Tongue (tissue), 2 donors: ENCODE results near the gene THBS1. TPM values are rescaled to one million over a fixed set of nuclear protein-coding genes. Genes with fewer than 3 reads are reported as not detected.

Experiments used
- DNase-seq: peaks from one replicate; pipeline ENCODE4 v3.0.0-alpha.2; 2015
- total RNA-seq: library from RNA; depleted of rRNA; stranded (reverse); fragments of >200 nt; gene quantifications from one replicate; pipeline ENCODE4 v1.2.3, GENCODE V29; 2014

Gene THBS1
- total RNA-seq, 1 donor from 2014 or later, result 184 TPM

DNA sequence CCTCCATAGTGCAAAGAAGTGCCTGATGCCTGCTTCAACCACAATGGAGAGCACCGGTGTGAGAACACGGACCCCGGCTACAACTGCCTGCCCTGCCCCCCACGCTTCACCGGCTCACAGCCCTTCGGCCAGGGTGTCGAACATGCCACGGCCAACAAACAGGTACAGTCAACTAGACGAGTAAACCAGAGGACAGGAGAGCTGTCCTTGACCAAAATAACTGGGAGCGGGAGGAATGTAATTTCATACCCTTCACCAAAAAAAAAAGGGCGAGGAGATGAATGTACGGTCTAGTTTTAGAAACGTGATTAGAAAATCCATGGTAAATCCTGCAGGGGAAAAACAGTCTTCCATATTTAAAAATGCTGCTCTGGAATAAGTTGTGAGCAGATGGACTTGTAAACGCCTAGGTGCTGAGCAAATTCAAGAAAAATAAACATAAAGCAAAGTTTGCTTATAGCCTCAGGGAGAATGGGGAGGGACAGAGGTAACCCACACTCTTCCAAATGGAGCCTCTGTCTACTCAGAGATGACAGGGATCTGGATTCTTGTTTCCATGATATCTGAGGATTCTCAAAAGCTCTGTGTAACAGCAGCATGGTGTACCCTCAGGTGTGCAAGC lies 8.4 kb downstream of the THBS1 start:
- no peak for DNase-seq

DNA sequence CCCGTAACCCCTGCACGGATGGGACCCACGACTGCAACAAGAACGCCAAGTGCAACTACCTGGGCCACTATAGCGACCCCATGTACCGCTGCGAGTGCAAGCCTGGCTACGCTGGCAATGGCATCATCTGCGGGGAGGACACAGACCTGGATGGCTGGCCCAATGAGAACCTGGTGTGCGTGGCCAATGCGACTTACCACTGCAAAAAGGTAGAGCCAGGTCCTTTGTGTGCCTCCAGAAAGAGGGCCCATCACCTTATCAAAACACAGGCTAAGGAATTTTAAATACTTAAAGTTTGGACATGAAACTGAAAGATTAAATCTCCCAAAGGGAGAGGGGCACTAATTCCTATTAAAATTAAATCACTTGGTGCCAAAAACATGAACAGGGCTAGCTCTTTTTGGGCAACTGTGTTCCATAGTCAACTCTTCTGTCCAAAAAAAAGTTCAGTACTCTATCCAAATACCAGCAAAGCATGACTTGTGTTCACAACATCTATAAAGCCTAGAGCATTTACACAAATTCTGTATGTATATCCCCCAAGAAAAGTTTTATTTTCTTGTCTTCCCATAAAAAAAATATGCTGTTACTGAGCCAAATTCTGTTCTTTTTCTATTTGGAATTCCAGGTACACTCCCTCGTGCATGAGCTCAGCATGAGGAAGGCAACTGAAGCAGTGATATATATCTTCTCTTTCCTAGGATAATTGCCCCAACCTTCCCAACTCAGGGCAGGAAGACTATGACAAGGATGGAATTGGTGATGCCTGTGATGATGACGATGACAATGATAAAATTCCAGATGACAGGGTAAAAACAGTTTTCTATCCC lies 9.2 kb downstream of the THBS1 start:
- no peak for DNase-seq

DNA sequence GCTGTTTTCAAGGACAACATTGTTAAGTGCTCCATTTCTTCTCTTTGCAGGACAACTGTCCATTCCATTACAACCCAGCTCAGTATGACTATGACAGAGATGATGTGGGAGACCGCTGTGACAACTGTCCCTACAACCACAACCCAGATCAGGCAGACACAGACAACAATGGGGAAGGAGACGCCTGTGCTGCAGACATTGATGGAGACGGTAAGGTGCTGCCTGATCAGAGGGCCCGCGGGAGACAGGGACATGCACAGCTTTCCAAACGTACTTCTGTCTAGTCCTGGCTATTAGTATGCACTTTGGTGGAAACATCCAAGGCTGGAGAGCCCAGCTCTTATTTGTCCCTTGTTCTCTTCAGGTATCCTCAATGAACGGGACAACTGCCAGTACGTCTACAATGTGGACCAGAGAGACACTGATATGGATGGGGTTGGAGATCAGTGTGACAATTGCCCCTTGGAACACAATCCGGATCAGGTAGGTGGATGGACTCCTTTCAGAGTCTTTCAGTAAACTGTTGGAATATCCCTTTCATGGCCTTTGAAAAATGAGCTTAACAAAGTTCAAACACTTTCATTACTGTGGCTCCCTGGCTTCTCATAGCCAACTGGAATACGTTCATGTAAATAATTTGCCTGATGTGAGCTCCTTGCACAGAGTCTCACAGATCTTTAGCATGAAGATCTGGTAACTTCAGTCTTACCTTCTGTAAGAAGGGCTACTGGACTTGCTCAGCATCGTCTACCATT lies 10.4 kb downstream of the THBS1 start:
- DNase-seq, result no peak

DNA sequence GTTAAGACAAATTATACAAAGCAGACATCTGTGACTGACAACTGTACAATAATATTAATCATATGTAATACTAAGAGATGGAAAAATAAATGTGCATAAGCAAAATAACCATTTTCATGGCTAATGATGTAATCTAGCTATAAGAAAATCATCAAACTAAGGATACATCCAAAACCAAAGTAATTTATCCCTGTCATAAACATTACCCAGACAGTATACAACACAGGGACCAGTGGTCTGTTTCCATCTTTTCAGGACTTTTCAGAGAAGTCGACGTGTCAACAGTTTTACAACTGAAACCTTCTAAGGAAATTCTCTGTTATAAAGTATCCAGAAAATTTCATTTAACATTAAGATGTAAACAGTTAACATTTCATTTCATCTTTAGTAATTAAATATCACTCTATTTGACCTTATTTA lies 11.0 kb downstream of the THBS1 start:
- DNase-seq, result no peak

DNA sequence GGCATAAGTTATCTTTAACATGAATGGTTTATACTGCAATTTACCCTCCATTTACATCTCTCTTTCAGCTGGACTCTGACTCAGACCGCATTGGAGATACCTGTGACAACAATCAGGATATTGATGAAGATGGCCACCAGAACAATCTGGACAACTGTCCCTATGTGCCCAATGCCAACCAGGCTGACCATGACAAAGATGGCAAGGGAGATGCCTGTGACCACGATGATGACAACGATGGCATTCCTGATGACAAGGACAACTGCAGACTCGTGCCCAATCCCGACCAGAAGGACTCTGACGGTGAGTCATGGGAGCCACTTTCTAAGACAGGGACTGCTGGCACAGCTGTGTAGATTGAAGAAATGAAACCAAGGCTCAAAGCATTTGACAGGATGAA lies 11.6 kb downstream of the THBS1 start:
- no peak for DNase-seq

DNA sequence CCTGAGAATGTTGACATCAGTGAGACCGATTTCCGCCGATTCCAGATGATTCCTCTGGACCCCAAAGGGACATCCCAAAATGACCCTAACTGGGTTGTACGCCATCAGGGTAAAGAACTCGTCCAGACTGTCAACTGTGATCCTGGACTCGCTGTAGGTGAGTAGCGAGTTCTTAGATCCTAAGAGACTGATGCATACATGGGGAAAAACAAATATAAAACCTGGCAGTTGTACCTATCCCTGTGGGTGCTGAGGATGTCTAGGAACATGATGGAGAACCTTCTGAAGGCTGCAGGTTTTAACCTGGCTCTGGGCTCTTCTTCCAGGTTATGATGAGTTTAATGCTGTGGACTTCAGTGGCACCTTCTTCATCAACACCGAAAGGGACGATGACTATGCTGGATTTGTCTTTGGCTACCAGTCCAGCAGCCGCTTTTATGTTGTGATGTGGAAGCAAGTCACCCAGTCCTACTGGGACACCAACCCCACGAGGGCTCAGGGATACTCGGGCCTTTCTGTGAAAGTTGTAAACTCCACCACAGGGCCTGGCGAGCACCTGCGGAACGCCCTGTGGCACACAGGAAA lies 12.3 kb downstream of the THBS1 start:
- no peak for DNase-seq

DNA sequence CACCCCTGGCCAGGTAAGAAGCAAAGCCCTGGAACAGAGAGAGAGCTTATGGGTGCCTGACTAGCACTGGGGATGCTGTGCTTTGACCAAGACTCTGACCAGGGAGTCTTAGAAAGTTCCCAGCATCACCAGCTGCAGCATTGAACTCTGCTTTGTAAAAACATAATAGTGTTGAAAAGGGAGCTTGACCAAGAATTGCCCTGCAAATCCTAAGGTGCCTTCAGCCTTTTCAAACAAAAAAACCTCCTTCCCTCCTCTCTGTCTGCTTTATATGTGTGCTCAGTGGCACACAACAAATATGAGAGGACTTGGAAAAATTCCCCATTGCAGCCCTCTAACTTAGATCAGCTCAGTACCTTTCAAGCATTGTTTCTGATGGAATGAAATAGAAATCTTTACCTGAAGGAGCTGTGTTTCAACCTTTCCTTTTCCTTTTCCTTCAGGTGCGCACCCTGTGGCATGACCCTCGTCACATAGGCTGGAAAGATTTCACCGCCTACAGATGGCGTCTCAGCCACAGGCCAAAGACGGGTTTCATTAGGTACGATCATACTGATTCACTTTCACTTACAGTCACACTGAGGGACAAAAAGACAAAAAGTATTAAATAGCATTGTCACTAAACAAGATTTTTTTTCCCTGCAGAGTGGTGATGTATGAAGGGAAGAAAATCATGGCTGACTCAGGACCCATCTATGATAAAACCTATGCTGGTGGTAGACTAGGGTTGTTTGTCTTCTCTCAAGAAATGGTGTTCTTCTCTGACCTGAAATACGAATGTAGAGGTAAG lies 13.0 kb downstream of the THBS1 start:
- no peak for DNase-seq

DNA sequence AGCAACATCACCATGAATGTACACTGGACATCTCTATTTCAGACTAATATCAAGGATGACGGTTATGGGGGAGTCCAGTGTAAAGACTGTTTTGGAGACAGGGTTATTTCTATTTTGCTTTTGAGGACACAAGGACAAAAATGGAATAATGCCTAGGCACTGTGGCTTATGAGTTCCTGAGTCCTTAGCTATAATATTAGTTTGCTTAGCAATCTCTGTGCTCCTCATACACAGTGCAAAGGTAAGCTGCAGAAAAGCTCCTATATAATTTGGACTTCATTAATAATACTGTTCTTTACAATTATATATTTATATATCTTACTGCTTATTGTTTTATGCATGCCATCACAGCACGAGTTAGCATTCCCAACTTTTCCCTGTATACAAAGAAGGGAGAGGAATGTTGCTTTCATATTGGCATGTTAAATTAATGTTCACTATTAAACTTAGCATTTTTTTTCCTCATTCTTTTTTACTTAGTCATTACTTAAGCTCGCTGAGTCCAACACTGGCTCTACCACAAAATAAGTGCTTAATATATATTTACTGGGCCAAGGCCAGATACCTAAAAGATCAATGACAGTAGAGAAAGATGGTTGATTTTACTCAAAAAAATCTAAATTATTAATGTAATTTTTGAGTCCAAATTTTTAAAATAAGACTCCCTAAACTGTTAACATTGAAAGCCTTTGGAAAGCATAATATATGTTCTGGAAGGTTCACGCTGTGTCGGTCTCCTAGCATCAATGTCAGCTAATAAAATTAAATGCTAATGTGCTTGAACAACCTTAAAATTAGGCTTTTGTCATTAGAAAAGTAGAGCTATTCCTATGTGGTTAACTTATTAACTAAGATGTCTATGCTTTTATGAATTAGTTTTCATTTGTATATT lies 13.8 kb downstream of the THBS1 start:
- no peak for DNase-seq

DNA sequence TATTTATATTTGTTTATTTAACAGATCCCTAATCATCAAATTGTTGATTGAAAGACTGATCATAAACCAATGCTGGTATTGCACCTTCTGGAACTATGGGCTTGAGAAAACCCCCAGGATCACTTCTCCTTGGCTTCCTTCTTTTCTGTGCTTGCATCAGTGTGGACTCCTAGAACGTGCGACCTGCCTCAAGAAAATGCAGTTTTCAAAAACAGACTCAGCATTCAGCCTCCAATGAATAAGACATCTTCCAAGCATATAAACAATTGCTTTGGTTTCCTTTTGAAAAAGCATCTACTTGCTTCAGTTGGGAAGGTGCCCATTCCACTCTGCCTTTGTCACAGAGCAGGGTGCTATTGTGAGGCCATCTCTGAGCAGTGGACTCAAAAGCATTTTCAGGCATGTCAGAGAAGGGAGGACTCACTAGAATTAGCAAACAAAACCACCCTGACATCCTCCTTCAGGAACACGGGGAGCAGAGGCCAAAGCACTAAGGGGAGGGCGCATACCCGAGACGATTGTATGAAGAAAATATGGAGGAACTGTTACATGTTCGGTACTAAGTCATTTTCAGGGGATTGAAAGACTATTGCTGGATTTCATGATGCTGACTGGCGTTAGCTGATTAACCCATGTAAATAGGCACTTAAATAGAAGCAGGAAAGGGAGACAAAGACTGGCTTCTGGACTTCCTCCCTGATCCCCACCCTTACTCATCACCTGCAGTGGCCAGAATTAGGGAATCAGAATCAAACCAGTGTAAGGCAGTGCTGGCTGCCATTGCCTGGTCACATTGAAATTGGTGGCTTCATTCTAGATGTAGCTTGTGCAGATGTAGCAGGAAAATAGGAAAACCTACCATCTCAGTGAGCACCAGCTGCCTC lies 14.7 kb downstream of the THBS1 start:
- DNase-seq, result no peak

DNA sequence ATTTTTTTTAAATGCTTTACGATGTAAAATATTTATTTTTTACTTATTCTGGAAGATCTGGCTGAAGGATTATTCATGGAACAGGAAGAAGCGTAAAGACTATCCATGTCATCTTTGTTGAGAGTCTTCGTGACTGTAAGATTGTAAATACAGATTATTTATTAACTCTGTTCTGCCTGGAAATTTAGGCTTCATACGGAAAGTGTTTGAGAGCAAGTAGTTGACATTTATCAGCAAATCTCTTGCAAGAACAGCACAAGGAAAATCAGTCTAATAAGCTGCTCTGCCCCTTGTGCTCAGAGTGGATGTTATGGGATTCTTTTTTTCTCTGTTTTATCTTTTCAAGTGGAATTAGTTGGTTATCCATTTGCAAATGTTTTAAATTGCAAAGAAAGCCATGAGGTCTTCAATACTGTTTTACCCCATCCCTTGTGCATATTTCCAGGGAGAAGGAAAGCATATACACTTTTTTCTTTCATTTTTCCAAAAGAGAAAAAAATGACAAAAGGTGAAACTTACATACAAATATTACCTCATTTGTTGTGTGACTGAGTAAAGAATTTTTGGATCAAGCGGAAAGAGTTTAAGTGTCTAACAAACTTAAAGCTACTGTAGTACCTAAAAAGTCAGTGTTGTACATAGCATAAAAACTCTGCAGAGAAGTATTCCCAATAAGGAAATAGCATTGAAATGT lies 15.6 kb downstream of the THBS1 start:
- DNase-seq, result no peak

DNA sequence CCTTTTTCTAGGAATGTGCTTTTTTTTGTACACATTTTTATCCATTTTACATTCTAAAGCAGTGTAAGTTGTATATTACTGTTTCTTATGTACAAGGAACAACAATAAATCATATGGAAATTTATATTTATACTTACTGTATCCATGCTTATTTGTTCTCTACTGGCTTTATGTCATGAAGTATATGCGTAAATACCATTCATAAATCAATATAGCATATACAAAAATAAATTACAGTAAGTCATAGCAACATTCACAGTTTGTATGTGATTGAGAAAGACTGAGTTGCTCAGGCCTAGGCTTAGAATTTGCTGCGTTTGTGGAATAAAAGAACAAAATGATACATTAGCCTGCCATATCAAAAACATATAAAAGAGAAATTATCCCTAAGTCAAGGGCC lies 16.5 kb downstream of the THBS1 start:
- no peak for DNase-seq

DNA sequence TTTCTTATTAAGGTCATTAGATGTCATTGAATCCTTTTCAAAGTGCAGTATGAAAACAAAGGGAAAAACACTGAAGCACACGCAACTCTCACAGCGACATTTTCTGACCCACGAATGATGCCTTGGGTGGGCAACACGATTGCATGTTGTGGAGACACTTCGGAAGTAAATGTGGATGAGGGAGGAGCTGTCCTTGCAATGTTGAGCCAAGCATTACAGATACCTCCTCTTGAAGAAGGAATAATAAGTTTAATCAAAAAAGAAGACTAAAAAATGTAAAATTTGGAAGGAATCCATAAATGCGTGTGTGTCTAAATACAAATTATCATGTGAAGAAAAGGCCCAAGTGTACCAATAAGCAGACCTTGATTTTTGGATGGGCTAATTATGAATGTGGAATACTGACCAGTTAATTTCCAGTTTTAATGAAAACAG lies 16.9 kb downstream of the THBS1 start:
- DNase-seq, result no peak

DNA sequence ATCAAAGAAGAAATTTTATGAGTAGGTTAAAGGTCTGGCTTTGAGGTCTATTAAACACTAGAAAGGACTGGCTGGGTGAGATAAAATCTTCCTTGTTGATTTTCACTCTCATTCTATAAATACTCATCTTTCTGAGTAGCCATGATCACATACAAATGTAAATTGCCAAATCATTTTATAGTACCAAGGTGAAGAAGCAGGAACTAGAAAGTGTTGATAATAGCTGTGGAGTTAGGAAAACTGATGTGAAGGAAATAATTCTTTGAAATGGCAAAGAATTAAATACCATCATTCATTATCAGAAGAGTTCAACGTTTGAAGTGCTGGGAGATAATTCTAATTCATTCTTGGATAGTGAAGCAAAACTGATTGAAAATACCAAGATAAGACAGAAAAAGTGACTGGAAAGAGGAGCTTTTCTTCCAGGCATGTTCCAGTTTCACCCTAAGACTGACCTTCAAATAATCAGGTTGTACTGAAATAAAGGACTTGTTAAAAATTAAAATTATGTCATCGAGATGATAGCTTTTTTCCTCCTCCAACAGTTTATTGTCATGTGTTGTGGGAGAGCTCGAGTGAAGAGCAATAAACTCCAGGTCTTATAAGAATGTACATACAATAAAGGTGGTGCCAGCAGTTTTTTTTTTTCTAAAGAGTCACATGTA lies 17.4 kb downstream of the THBS1 start:
- DNase-seq, result no peak

DNA sequence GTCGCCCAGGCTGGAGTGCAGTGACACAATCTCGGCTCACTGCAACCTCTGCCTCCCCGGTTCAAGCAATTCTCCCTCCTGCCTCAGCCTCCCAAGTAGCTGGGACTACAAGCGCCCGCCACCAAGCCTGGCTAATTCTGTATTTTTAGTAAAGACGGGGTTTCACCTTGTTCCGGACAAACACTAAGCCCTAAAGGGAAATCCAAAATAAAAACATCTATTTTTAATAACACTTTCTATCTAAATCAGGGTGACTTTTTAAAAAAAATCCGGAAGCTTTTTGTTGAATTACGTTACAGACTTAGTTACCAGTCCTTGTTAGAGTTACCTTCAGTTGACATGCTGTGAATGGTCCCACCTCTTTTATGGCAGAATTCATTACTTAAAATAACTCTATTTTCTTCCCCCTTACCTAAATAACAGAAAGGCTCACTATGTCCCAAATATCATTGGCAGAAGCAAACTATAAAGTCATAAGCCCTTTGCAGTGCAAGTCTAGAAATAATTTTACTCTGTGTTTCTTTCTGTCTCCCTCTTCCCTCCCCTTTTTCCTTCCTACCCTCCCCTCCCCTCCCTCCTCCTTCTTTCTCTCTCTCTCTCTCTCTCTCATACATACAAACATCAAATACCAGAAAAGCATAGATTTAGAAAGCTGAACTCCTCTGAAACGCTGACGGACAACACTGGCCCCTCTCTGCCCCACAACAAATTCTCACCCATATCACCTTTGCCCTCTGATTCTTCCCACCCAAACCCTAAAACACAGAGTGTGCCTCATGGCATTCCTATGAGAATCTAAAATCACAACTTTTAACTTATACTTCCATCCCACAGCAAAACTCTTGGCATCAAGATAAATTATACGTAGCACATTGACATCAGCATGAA lies 18.3 kb downstream of the THBS1 start:
- no peak for DNase-seq

DNA sequence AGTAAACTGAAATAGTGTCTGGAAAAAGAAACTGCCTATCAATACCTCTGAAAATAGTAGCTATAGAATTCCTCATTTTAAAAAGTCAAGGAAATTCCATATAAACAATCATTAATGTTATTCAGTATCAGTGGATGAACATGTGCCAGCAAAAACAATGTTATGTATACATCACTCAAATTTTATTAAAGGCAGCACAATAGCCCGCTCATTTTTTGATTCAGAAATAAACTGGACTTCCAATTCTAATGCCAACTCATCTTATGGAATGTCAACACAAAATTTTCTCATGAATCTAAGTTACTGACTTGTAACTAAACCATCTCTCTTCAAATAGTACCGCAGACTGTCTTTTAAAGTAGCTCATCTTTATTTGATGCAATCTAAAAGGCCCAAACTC lies 19.0 kb downstream of the THBS1 start:
- DNase-seq, result no peak

DNA sequence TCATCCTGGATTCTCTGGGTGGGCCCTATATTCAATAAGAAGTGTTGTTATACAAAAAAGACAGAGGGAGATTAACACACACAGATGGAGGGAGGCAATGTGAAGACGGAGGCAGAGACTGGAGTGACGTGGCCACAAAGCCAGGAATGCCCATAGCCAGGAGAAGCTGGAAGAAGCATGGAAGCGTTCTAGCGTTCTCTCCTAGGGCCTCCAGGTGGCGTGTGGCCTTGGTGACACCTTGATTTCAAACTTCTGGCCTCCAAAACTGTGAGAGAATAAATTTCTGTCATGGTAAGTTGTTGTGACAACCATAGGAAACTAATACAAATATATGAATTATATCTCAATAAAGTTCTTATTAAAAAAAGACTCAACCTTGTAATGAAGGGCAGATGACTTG lies 21.3 kb downstream of the THBS1 start:
- DNase-seq, result no peak

DNA sequence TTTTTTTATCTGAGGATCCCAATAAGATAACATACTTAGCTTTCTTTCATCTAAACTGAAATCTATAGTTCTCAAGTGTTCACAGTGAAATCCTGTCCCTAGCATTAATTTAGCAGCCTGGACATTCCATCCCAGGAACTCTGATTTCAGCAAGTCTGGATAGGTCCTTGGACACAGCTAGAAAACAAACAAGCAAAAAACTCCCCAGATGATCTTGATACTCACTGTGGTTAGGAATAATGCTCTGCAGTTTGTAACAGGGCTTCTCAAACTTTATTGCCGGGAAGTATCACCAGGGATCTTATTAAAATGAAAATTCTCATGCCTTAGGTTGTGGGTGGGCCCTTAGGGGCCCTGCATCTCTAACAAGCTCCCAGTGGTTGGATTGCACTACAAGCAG lies 24.3 kb downstream of the THBS1 start:
- DNase-seq, result no peak
